GM10847 (cell line): Measurements from ENCODE around the gene JMJD6.
A peak's percentile ranks its signal among the peaks of the same experiment; 100 is the strongest.

Source experiments
- POLR2A ChIP-seq: IDR thresholded peaks from 2 replicates; pipeline ENCODE4 v1.6.1; 2011; ENCODE audit not compliant: insufficient read length; ENCODE audit errors: extremely low read depth

The JMJD6 gene

GRCh38 chr17:76726231-76726775, at the start of gene JMJD6:
TSS of gene JMJD6 (minus strand) at chr17:76726606. CDS start at chr17:76726475, 131 bp downstream.
- peak; percentile 30 for TF ChIP-seq POLR2A

- TF ChIP-seq POLR2A: no peak
Observed at GRCh38 chr17:76775021-76775600, 48.7 kb upstream of the JMJD6 start.

DNA sequence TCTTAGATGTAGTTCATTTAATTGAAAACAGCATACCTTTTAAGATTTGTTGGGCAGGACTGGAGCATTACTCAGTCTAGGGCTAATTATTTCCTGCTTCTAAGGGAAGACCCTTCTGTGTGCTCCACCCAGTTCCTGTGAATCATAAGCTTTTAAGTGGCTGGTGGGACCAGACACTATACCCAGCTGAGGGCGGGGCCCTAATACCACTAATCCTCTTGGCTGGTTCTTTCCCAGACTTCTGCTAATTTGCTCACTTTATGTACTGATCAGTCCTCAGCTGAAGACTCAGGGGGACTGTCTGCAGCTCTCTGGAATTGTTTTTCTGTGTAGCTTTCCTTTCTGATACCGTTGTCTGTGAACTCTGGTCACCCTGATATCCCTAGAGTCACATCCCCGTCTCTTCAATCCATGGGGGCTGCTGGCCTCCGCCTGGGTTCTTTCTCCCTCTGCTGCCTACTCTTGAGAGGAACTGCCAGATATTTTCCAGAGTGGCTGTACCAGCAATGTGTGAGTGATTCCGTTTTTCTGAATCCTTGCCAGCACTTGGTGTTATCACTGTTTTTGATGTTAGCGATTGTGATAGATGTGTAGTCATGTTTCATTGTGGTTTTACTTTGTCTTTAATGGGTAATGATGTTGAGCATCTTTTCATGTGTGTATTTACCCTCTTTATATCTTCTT, 46.6 kb upstream of the JMJD6 start:
- TF ChIP-seq POLR2A: no peak

GRCh38 chr17:76758570-76758969, 32.2 kb upstream of the JMJD6 start:
- no peak for TF ChIP-seq POLR2A

DNA sequence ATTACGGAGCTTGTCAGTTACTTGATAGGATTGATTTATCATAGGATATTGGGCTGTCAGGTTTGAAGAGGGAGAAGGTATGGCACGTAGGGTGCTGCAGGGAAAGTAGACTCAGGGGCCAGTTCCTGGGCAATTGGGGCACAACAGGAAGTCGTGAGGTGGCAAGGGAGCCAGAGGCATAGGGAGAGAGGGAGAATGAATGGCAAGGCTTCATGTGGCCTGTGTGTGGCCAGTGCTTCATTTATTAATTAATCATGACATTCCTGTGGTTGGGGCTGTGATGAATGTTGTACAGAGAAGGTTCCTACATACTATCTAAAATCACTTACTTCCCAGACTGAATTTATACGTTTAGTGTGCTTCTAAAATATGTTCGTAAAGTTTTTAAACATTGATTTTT, 30.9 kb upstream of the JMJD6 start:
- TF ChIP-seq POLR2A: no peak

DNA sequence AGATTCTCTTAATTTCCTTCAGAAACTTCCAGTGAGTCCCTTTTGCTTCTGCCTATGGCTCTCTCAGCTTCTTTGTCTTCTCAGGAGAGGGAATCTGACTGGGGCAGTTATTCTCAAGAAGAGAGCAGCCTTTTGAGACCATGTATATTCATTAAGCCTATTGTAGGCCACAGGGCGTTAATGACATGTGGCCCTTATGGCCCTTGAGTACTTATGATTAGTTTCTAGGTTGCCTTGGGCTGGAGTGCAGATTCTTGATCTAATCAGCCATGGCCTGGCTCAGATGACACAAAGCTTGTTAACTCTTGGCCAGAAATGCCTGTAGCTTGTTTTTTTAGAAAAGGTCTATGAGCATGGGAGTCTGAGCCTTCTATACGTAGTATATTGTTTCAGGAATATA, 28.9 kb upstream of the JMJD6 start:
- no peak for TF ChIP-seq POLR2A

DNA sequence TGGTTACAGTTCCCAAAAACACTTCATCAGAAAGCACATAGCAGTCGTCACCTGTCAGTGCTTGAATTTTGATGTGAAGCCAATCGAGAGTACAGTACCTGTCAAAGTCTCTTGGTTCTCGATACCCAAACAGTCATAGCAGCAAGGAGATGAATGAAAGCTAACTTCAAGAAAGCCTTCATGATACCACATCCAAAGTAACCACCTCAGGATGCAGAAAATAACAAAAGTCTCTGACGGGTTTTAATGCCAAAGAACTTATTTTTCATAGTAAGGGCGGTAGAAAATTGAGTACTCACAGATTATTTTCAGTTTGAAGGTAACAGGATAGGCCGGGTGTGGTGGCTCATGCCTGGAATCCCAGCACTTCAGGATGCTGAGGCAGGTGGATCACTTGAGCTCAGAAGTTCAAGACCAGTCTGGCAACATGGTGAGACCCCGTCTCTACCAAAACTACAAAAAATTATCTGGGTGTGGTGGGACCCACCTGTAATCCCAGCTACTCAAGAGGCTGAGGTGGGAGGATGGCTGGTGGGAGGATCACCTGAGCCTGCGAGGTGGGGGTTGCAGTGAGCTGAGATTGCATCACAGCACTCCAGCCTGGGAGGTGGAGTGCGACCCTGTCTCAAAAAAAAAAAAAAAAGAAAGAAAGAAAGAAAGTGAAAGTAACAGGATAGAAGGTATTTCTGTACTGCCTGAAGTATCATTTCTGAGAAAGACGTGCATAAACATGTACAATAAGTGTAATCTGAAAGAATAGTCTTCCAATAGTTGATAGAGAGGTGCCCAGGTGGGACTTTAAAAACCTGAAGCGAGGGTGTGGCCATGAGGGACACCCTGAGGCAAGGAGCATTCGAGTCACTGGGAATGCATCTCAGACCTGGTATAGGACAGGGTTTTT, 26.9 kb upstream of the JMJD6 start:
- TF ChIP-seq POLR2A: no peak

DNA sequence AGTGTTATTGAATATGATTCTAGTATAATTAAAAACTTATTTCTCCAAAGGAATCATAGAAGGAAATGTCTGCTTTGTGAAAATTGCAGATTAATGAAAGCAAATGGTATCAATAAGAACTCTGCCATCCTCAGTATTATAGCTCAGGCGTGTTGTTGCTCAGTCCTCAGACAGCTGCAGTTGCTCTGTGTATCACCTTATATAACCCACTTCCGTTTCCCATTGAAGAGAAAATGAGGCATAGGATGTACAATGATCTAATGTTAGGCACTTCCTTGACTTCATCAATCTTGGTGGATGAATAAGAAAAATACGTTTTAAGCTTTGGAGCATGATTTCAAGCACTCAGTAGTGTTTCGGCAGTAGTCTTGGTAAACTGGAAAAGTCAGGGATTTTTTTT, 25.6 kb upstream of the JMJD6 start:
- no peak for TF ChIP-seq POLR2A

DNA sequence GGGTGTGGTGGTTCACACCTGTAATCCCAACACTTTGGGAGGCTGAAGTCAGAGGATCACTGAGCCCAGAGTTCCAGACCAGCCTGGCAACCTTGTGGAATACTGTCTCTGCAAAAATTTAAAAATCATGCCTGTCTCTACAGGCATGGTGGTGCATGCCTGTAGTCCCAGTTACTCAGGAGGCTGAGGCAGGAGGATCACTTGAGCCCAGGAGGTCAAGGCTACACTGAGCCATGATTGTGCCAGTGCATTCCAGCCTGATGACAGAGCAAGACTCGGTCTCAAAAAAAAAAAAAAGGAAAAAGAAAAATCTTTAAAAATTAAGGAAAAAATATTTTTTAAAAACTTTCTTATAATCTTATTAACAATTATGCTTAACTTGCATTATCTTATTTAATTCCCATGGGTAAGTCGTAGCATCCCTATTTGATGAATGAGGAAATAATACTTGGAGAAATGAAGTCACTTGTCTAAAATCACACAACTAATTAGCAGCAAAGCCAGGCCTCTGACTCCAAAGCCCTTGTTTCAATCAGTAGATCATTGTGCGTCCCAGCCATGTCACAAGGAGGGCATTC, 25.1 kb upstream of the JMJD6 start:
- TF ChIP-seq POLR2A: no peak

GRCh38 chr17:76748657-76749056, 22.3 kb upstream of the JMJD6 start:
- no peak for TF ChIP-seq POLR2A

GRCh38 chr17:76747716-76748363, 21.4 kb upstream of the JMJD6 start:
- no peak for TF ChIP-seq POLR2A

GRCh38 chr17:76744747-76745146, 18.3 kb upstream of the JMJD6 start:
- no peak for TF ChIP-seq POLR2A

GRCh38 chr17:76742958-76743357, 16.6 kb upstream of the JMJD6 start:
- no peak for TF ChIP-seq POLR2A

- TF ChIP-seq POLR2A: no peak
Observed at GRCh38 chr17:76740329-76741118, 14.1 kb upstream of the JMJD6 start.
